SK-N-SH treated with all-trans-retinoic acid at 6 μM for 48 hours (cell line): ENCODE data around the gene PLEKHA3.

ENCODE experiments used
- OSR1 ChIP-seq: fragments of 250-450 bp; sonication (Bioruptor Pico); IDR thresholded peaks from 2 replicates; pipeline ENCODE4 v1.8.0; 2022; ENCODE audit warnings: moderate library complexity, mild to moderate bottlenecking, inconsistent platforms
- PPARA ChIP-seq: fragments of 250-450 bp; sonication (Bioruptor Pico); IDR thresholded peaks from 2 replicates; pipeline ENCODE4 v1.5.0; 2020; ENCODE audit warnings: mild to moderate bottlenecking, borderline replicate concordance
- SNAI2 ChIP-seq: fragments of 250-450 bp; sonication (Bioruptor Pico); IDR thresholded peaks from 2 replicates; pipeline ENCODE4 v1.5.0; 2020; ENCODE audit warnings: mild to moderate bottlenecking, moderate library complexity

DNA sequence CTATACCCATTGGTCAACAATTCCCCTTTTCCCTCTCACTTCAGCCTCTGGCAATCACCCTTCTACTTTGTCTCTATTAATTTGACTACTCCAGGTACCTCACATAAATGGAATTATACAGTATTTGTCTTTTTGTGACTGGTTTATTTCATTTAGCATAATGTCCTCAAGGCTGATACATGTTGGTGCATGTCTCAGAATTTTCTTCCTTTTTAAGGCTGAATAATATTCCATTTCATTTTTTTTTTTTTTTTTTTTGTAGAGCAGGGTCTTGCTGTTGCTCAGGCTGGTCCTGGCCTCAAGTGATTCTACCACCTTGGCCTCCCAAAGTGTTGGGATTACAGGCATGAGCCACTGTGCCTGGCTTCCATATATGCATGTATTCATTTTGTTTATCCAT, 3.8 kb upstream of the PLEKHA3 start:
- no peak for TF ChIP-seq OSR1 (CRISPR knock-in tag)
- TF ChIP-seq SNAI2 (CRISPR knock-in tag), result no peak
- TF ChIP-seq PPARA (CRISPR knock-in tag), result no peak
